HG03159 (cell line): ENCODE data around the gene INPP5B.
"Not testable (repeated sequence)": the region's sequence is repeated elsewhere in the genome, so short reads cannot be mapped to it uniquely, and the experiment has no call there.

Source experiments
- ATAC-seq: cut with Tn5 transposase; IDR thresholded peaks from one replicate; pipeline ENCODE4 v1.9.1; 2021; ENCODE audit warnings: mild to moderate bottlenecking, moderate library complexity; ENCODE audit not compliant: unreplicated experiment

Gene INPP5B

GRCh38 chr1:37915476-37916093 is 31.3 kb downstream of the INPP5B start:
- no peak for ATAC-seq

GRCh38 chr1:37914719-37915475 is 32.0 kb downstream of the INPP5B start:
- no peak for ATAC-seq

DNA sequence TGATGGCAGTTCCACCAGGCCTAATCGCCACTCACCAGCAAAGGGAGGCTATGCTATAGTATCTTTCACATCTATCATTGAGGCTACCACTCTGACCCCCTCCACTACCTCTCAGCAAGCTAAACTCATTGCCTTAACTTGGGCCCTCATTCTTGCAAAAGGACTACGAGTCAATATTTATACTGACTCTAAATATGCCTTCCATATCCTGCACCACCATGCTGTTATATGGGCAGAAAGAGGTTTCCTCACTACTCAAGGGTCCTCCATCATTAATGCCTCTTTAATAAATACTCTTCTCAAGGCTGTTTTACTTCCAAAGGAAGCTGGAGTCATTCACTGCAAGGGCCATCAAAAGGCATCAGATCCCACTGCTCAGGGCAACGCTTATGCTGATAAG is 35.4 kb downstream of the INPP5B start:
- not testable (repeated sequence) for ATAC-seq

GRCh38 chr1:37910886-37911285 is 36.0 kb downstream of the INPP5B start:
- ATAC-seq, result not testable (repeated sequence)

DNA sequence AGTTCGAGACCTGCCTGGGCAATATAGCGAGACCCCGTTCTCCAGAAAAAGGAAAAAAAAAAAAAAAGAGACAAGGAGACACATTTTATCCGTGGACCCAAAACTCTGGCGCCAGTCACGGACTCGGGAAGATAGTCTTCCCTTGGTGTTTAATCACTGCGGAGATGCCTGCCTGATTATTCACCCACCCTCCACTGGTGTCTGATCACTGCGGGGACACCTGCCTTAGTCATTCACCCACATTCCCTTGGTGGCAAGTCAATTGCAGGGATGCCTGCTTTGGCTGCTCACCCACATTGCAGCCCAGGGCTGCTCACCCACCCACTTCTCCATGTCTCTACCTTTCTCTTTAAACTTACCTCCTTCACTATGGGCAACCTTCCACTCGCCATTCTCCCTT is 38.3 kb downstream of the INPP5B start:
- not testable (repeated sequence) for ATAC-seq

DNA sequence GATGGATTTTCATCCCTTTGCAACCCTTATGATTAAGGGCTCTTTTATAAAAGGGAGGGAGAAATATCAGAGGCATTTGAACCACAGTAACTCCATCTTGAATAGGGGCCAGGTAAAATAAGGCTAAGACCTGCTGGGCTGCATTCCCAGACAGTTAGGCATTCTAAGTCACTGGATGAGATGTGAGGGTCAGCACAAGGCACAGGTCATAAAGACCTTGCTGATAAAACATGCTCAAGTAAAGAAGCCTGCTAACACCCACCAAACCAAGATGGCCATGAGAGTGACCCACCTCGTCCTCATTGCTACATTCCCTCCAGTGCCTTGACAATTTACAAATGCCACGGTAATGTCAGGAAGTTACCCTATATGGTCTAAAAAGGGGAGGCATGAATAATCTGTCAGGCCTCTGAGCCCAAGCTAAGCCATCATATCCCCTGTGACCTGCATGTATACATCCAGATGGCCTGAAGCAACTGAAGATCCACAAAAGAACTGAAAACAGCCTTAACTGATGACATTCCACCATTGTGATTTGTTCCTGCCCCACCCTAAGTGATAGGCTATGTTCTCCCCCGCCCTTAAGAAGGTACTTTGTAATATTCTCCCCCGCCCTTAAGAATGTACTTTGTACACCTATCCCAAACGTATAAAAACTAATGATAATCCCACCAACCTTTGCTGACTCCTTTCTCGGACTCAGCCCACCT is 39.3 kb downstream of the INPP5B start:
- not testable (repeated sequence) for ATAC-seq

- not testable (repeated sequence) for ATAC-seq
Observed at GRCh38 chr1:37906591-37906990, 40.3 kb downstream of the INPP5B start.

- no peak for ATAC-seq
Observed at GRCh38 chr1:37905727-37906126, 41.1 kb downstream of the INPP5B start.

DNA sequence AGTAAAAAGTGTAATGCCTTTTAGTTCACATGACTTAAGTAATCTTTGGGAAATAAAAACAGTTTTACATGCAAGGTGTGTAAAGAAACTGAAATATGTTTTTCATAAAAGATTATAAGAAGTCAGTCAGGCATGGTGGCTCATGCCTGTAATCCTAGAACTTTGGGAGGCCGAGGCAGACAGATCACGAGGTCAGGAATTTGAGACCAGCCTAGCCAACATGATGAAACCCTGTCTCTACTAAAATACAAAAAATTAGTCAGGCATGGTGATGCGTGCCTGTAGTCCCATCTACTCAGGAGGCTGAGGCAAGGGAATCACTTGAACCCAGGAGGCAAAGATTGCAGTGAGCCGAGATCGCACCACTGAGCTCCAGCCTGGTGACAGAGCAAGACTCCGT is 42.9 kb downstream of the INPP5B start:
- not testable (repeated sequence) for ATAC-seq

- ATAC-seq, result no peak
Observed at GRCh38 chr1:37902983-37903382, 43.9 kb downstream of the INPP5B start.

GRCh38 chr1:37901893-37902225 is 45.0 kb downstream of the INPP5B start:
- ATAC-seq, result no peak

DNA sequence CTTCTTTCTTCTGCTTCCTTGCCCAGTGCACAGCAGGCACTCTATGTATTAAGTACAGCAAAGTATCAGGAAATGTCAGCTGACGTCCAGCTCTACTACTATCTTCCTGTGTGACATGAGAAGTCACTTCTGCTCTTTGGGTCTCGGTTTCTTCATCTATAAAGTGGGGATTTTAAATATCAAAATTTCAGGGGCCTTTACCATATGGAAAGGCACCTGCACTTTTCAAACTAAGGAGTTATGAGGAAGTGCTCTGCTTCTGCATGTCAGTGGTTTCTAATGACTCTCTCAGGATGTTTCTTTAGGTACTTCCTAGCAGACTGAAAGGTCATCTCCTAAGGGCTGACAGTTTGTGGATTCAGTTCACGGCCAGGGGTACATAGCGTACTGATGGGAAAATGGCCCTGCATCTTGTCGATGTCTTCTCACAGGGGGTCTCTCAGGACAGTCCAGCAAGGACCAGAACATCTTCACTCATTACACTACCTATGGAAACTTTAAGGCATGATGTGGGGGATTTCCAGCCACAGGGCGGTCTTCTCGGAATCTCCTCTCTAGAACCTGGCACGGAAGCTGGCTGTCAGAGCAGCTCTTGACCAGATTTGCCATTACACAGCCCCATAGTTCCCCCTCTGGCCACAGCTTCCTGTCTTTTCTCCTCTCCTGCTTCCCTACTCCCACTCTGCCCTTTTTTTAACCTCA is 45.5 kb downstream of the INPP5B start:
- ATAC-seq, result peak; percentile 68

GRCh38 chr1:37897563-37897962 is 49.3 kb downstream of the INPP5B start:
- not testable (repeated sequence) for ATAC-seq

- ATAC-seq, result no peak
Observed at GRCh38 chr1:37893673-37894072, 53.2 kb downstream of the INPP5B start.

DNA sequence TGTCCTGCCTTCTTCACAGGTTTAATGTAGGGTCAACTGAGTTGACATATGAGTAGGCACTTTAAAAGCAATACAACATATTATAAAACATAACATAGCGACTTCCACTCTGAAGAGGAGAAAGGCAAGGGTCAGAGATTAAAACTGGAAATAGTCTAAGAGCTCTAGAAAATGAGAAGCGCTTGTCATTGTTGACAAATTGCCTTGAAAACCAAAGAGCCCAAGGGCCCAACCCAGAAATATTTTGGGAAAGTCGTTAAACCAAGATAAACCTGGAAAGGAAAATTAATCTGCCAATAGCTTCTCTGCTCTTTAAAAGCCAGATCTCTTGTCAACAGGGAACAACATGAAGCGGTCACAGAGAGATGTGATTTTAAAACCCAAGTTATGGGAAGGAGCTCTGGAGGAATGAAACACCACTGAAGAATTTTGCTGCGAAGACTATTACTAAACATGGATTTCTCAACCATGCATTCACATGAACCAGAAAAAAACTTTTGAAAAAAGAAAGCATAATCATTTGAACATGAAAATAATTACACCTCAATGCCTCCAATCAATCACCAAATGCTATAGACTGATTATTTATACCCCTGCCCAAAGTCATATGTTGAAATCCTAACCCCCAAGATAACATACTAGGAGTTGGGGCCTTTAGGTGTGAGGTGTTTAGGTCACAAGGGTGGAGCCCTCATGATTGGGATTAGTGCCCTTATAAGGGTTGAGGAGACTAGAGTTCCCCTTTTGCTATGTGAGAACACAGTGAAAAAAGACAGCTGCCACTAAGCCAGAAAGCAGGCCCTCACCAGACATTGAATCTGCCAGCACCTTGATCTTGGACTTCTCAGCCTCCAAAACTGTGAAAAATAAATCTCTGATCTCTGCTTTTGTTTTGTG is 54.5 kb downstream of the INPP5B start:
- no peak for ATAC-seq

GRCh38 chr1:37890378-37891014 is 56.4 kb downstream of the INPP5B start:
- no peak for ATAC-seq

DNA sequence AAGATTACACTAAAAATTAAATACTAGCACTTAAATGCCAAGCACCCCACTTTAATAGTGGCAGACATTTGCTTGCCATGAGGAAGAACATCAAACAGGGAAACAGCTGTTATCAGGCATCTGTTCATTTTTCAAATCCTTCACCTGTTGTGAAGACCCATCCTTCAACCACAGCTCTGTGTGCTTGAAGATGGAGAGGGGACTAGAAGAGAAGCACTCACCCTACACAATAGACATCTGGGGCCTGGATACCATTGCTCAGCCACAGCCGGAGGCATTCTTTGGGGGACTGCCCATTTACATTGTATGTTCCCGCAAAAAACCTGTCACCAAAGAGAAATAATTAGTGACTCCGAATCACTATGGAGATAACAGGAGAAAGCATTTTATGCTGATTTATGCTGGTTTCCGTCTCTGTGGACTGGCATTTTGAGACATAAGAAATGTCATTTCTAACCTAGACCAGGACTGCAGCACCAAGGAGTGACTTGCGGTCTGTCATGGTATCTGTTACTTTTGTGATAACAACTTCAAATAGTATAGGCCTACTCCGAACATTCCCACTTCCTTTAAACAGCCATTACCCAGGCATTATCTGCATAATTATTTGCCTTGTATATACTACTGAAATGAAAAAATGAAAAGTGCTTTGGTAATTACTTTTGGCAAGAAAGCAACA is 58.7 kb downstream of the INPP5B start:
- ATAC-seq, result no peak

GRCh38 chr1:37884145-37884544 is 62.7 kb downstream of the INPP5B start:
- ATAC-seq, result no peak

DNA sequence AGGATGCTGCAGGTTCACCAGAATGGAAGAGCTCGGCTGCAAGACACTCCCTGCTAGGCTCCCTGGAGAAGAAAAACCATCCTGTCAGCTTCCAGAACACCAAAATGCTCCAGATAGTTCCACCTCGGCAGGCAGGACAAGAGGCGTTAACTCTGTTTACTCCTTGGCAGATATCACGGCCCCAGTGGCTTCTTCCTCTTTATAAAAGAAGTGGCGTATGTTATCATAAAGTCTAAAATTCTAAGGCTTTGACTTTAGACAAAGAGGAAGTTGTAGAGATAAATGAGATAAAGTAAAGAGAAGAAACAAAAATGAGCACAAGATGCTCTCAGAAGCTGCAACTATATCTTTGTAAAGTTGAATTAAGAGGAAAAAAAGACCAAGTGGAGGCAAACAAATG is 63.2 kb downstream of the INPP5B start:
- no peak for ATAC-seq
